ENCODE data around the gene MED15.

- TF ChIP-seq CTCF (IDR thresholded peaks at IDR 0.05): no peak
- no peak for TF ChIP-seq POLR2A (IDR thresholded peaks at IDR 0.05)
Observed at GRCh38 chr22:20516399-20516798, 9.0 kb downstream of the MED15 start.

Data from lower leg skin (tissue), 3 donors.